ENCODE measurements around the gene PCSK6. TPM values are rescaled to one million over a fixed set of nuclear protein-coding genes. Genes with fewer than 3 reads are reported as not detected.

The PCSK6 gene
- total RNA-seq, 1 experiment from 2014 or later = 10.6 TPM

GRCh38 chr15:101386967-101387366 lies 102.5 kb downstream of the PCSK6 start:
- no TSS peak for BruUV-seq (replicated peaks)

GRCh38 chr15:101386006-101386405 lies 103.5 kb downstream of the PCSK6 start:
- no TSS peak for BruUV-seq (replicated peaks)
- Histone ChIP-seq H3K4me3 (ENCODE audit: low read depth in 2 of 2, low read length in 2 of 2) (no peak overlapping the region), H3K27ac (ENCODE audit: low read length) (no peak overlapping the region), H3K36me3 (ENCODE audit: control insufficient read depth, insufficient read depth, low read length) (no peaks in the 10 kb centered on the region), H3K4me1 (ENCODE audit: control insufficient read depth, insufficient read depth, low read length) (no peaks in the 10 kb centered on the region), H3K9me3 (ENCODE audit: control insufficient read depth, insufficient read depth, low read depth, low read length) (no peaks in the 10 kb centered on the region), H3K27me3 (ENCODE audit: control insufficient read depth, insufficient read depth, low read length) (no peaks in the 10 kb centered on the region)
- ATAC-seq (no peak), DNase-seq (ENCODE audit: low read depth, low spot score) (no peak)
- TF ChIP-seq SIN3A (IDR thresholded peaks at IDR 0.05; ENCODE audit: borderline replicate concordance, insufficient read depth, low read depth, low read length) (no peak), POLR2AphosphoS5 (IDR thresholded peaks at IDR 0.05; ENCODE audit: low read depth, low read length) (no peak), REST (IDR thresholded peaks at IDR 0.05; ENCODE audit: insufficient read depth in 1 of 2, low read depth in 2 of 2, low read length in 1 of 2) (no peak), CTCF (IDR thresholded peaks at IDR 0.05) (no peak), TCF7L2 (IDR thresholded peaks at IDR 0.05; ENCODE audit: low read depth, low read length) (no peak)
- in situ Hi-C loops (cut with HindIII; ENCODE audit: low pct_unique_long_range_greater_than_20kb, low sequenced_read_pairs) (no loop called here), intact Hi-C loops (cut with micrococcal nuclease; ENCODE audit: unreplicated experiment) (no loop called here)
- POLR2A ChIA-PET = no interaction called here
- CTCF ChIA-PET = no interaction called here

More at GRCh38 chr15:101386967-101387366, 102.5 kb downstream of the PCSK6 start:
- CTCF ChIA-PET = no interaction called here
- POLR2A ChIA-PET = no interaction called here
- Histone ChIP-seq H3K9me3 (ENCODE audit: control insufficient read depth, insufficient read depth, low read depth, low read length) (no peaks in the 10 kb centered on the region), H3K36me3 (ENCODE audit: control insufficient read depth, insufficient read depth, low read length) (no peaks in the 10 kb centered on the region), H3K27me3 (ENCODE audit: control insufficient read depth, insufficient read depth, low read length) (no peaks in the 10 kb centered on the region), H3K4me3 (ENCODE audit: low read depth in 2 of 2, low read length in 2 of 2) (no peak overlapping the region), H3K4me1 (ENCODE audit: control insufficient read depth, insufficient read depth, low read length) (no peaks in the 10 kb centered on the region), H3K27ac (ENCODE audit: low read length) (no peak overlapping the region)
- no peak for TF ChIP-seq POLR2AphosphoS5 (IDR thresholded peaks at IDR 0.05; ENCODE audit: low read depth, low read length)
- TF ChIP-seq SIN3A (IDR thresholded peaks at IDR 0.05; ENCODE audit: borderline replicate concordance, insufficient read depth, low read depth, low read length) = no peak
- TF ChIP-seq REST (IDR thresholded peaks at IDR 0.05; ENCODE audit: insufficient read depth in 1 of 2, low read depth in 2 of 2, low read length in 1 of 2) = no peak
- no peak for TF ChIP-seq TCF7L2 (IDR thresholded peaks at IDR 0.05; ENCODE audit: low read depth, low read length)
- no peak for TF ChIP-seq CTCF (IDR thresholded peaks at IDR 0.05)
- no peak for DNase-seq (ENCODE audit: low read depth, low spot score)
- in situ Hi-C loops (cut with HindIII; ENCODE audit: low pct_unique_long_range_greater_than_20kb, low sequenced_read_pairs) (no loop called here), intact Hi-C loops (cut with micrococcal nuclease; ENCODE audit: unreplicated experiment) (no loop called here)
- no peak for ATAC-seq

Data from Panc1 (cell line).